H1 (cell line): ENCODE results near the gene GPR180.

Source experiments
- EZH2 ChIP-seq: fragments of 200-600 bp; sonication (generic); IDR thresholded peaks from 2 replicates; pipeline ENCODE4 v1.7.1; 2012; ENCODE audit warnings: low read depth, mild to moderate bottlenecking, moderate library complexity, low read length, inconsistent platforms; ENCODE audit not compliant: severe bottlenecking
- JUND ChIP-seq: IDR thresholded peaks from 2 replicates; pipeline ENCODE4 v1.6.1; 2011; ENCODE audit warnings: mild to moderate bottlenecking, improper control_type of control experiment, low read length
- POLR2A ChIP-seq, 2 experiments: IDR thresholded peaks; 1 replicate in 1 of 2; 2 replicates in 1 of 2; pipeline ENCODE4 v1.6.1; 2011; ENCODE audit warnings: low read depth in 2 of 2, low read length in 2 of 2, mild to moderate bottlenecking in 2 of 2; ENCODE audit errors: control extremely low read depth in 1 of 2
- POLR2AphosphoS5 ChIP-seq: IDR thresholded peaks from 2 replicates; pipeline ENCODE4 v1.6.1; 2011; ENCODE audit warnings: low read depth, low read length
- SIX5 ChIP-seq: IDR thresholded peaks from 2 replicates; pipeline ENCODE4 v1.6.1; 2011; ENCODE audit warnings: mild to moderate bottlenecking, low read depth, low read length
- TAF1 ChIP-seq: IDR thresholded peaks from 2 replicates; pipeline ENCODE4 v1.6.1; 2011; ENCODE audit warnings: mild to moderate bottlenecking, low read depth, low read length
- TBP ChIP-seq: IDR thresholded peaks from 2 replicates; pipeline ENCODE4 v1.6.1; 2011; ENCODE audit warnings: low read depth, low read length, improper control_type of control experiment
- TF ChIP-seq, protein P1 (sequence below), 3 experiments: IDR thresholded peaks; 1 replicate in 2 of 3; 2 replicates in 1 of 3; pipeline versions ENCODE4 v1.5.1 to v1.6.1; 2011; ENCODE audit warnings: low read length in 3 of 3, mild to moderate bottlenecking in 3 of 3, inconsistent platforms in 2 of 3, low read depth in 1 of 3, moderate library complexity in 1 of 3; ENCODE audit not compliant: insufficient read depth in 1 of 3; ENCODE audit errors: control extremely low read depth in 1 of 3

GRCh38 chr13:94677799-94678198 is 76.1 kb downstream of the GPR180 start:
- no peak for TF ChIP-seq TAF1
- TF ChIP-seq JUND: no peak
- no peak for TF ChIP-seq TBP
- no peak for TF ChIP-seq POLR2A (IDR thresholded peaks at IDR 0.05; ENCODE audit: control extremely low read depth in 1 of 2, low read depth in 2 of 2, low read length in 2 of 2)
- TF ChIP-seq EZH2: no peak
- TF ChIP-seq, protein P1, sequence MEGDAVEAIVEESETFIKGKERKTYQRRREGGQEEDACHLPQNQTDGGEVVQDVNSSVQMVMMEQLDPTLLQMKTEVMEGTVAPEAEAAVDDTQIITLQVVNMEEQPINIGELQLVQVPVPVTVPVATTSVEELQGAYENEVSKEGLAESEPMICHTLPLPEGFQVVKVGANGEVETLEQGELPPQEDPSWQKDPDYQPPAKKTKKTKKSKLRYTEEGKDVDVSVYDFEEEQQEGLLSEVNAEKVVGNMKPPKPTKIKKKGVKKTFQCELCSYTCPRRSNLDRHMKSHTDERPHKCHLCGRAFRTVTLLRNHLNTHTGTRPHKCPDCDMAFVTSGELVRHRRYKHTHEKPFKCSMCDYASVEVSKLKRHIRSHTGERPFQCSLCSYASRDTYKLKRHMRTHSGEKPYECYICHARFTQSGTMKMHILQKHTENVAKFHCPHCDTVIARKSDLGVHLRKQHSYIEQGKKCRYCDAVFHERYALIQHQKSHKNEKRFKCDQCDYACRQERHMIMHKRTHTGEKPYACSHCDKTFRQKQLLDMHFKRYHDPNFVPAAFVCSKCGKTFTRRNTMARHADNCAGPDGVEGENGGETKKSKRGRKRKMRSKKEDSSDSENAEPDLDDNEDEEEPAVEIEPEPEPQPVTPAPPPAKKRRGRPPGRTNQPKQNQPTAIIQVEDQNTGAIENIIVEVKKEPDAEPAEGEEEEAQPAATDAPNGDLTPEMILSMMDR (IDR thresholded peaks at IDR 0.05; ENCODE audit: control extremely low read depth in 1 of 3, insufficient read depth in 1 of 3, low read depth in 1 of 3, low read length in 3 of 3): no peak
- no peak for TF ChIP-seq POLR2AphosphoS5
- no peak for TF ChIP-seq SIX5
